ENCODE data around the gene RASGEF1C.

DNA sequence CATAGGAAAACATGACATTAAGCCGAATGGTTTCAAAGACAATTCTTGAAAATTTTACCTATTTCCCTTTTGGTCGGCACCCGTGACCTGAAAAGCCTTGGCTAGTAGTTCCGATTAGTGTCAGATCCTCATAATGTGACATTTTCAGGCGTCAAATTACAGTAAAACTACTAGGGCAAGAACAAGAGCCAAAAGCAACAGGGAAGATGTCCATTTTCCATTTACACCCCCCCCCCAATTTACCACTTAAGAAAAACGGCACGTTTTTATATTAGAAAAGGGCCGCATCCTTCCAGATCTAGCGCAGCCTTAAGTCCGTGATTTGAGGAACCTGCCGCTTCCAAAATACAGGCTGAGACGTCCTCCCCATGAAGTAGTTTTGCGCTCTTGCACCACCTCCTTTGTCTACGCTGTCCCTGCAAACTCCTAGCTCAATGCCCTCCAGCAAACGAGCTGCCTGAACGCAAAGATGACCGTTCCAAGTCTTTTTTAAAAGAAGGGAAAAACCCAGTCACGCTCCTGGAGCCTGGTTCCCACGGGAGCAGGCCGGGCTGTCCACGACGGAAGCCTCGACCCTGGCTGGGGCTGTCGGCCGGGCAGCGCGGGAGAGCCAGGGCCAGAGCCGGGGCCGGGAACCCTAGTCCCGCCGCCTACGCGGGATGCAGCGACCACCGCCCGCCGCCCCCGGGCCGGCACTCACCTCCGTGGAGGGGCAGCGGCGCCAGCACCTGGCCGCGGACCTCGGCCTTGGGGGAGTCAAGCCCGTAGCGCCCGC lies 138.1 kb downstream of the RASGEF1C start:
- TF ChIP-seq TRIM28 (IDR thresholded peaks at IDR 0.05; ENCODE audit: borderline replicate concordance, low read length), result no peak
- no peak for TF ChIP-seq YY1 (tag by site-specific recombination; IDR thresholded peaks at IDR 0.05)
- TF ChIP-seq, protein P1, sequence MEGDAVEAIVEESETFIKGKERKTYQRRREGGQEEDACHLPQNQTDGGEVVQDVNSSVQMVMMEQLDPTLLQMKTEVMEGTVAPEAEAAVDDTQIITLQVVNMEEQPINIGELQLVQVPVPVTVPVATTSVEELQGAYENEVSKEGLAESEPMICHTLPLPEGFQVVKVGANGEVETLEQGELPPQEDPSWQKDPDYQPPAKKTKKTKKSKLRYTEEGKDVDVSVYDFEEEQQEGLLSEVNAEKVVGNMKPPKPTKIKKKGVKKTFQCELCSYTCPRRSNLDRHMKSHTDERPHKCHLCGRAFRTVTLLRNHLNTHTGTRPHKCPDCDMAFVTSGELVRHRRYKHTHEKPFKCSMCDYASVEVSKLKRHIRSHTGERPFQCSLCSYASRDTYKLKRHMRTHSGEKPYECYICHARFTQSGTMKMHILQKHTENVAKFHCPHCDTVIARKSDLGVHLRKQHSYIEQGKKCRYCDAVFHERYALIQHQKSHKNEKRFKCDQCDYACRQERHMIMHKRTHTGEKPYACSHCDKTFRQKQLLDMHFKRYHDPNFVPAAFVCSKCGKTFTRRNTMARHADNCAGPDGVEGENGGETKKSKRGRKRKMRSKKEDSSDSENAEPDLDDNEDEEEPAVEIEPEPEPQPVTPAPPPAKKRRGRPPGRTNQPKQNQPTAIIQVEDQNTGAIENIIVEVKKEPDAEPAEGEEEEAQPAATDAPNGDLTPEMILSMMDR (tag by site-specific recombination; IDR thresholded peaks at IDR 0.05), result no peak
- TF ChIP-seq ZBTB26 (tag by site-specific recombination; optimal IDR thresholded peaks at IDR 0.05), result no peak
- TF ChIP-seq ZBTB8A (tag by site-specific recombination; IDR thresholded peaks at IDR 0.05), result no peak; the same call in none of the 2 replicates
- TF ChIP-seq, protein P2, sequence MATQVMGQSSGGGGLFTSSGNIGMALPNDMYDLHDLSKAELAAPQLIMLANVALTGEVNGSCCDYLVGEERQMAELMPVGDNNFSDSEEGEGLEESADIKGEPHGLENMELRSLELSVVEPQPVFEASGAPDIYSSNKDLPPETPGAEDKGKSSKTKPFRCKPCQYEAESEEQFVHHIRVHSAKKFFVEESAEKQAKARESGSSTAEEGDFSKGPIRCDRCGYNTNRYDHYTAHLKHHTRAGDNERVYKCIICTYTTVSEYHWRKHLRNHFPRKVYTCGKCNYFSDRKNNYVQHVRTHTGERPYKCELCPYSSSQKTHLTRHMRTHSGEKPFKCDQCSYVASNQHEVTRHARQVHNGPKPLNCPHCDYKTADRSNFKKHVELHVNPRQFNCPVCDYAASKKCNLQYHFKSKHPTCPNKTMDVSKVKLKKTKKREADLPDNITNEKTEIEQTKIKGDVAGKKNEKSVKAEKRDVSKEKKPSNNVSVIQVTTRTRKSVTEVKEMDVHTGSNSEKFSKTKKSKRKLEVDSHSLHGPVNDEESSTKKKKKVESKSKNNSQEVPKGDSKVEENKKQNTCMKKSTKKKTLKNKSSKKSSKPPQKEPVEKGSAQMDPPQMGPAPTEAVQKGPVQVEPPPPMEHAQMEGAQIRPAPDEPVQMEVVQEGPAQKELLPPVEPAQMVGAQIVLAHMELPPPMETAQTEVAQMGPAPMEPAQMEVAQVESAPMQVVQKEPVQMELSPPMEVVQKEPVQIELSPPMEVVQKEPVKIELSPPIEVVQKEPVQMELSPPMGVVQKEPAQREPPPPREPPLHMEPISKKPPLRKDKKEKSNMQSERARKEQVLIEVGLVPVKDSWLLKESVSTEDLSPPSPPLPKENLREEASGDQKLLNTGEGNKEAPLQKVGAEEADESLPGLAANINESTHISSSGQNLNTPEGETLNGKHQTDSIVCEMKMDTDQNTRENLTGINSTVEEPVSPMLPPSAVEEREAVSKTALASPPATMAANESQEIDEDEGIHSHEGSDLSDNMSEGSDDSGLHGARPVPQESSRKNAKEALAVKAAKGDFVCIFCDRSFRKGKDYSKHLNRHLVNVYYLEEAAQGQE (tag by site-specific recombination; IDR thresholded peaks at IDR 0.05), result no peak
